PC-9 (cell line): ENCODE data around the gene NID2. TPM values are rescaled to one million over a fixed set of nuclear protein-coding genes. Genes with fewer than 3 reads are reported as not detected.

Experiments used
- BruUV-seq: library from RNA; stranded (reverse); fragments of 400-500 nt; replicated peaks from 2 replicates; lab custom pipeline; 2021; lab: Mats Ljungman, UMichigan
- CTCF ChIA-PET: fragments of 300-600 bp; sonication (Branson Sonifier 250); formaldehyde crosslinking; loops from one replicate; lab custom pipeline; 2022; ENCODE audit warnings: antibody characterized with exemption; lab: Charles Lee
- POLR2A ChIA-PET: fragments of 300-600 bp; sonication (Branson Sonifier 250); formaldehyde crosslinking; loops from one replicate; lab custom pipeline; 2022; ENCODE audit warnings: antibody characterized with exemption; ENCODE audit not compliant: unreplicated experiment; lab: Charles Lee
- DNase-seq, 2 experiments: peaks; one replicate each; pipeline versions ENCODE4 v3.0.0 to v3.0.0-alpha.2; 2015 to 2022; ENCODE audit warnings: mixed read lengths in 1 of 2
- H2AFZ ChIP-seq: fragments of 200-600 bp; sonication (generic); 2 replicates; pipeline ENCODE4 v1.8.1; 2017; ENCODE audit warnings: antibody characterized with exemption
- H3F3A ChIP-seq: fragments of 200-600 bp; sonication (generic); 2 replicates; pipeline ENCODE4 v1.8.1; 2017; ENCODE audit warnings: antibody characterized with exemption, mild to moderate bottlenecking, low read depth; ENCODE audit not compliant: insufficient read depth
- H3K27ac ChIP-seq: fragments of 200-600 bp; sonication (generic); 2 replicates; pipeline ENCODE4 v1.6.1; 2016; ENCODE audit warnings: mixed run types
- H3K27me3 ChIP-seq: fragments of 200-600 bp; sonication (generic); 2 replicates; pipeline ENCODE4 v1.6.1; 2016; ENCODE audit warnings: low read depth, mixed run types; ENCODE audit not compliant: insufficient read depth
- H3K36me3 ChIP-seq: fragments of 200-600 bp; sonication (generic); 2 replicates; pipeline ENCODE4 v1.6.1; 2016; ENCODE audit warnings: low read depth, mixed run types
- H3K4me1 ChIP-seq: fragments of 200-600 bp; sonication (generic); replicated peaks from 2 replicates; pipeline ENCODE4 v1.6.1; 2016; ENCODE audit warnings: mixed run types; ENCODE audit not compliant: insufficient read depth
- H3K4me2 ChIP-seq: fragments of 200-600 bp; sonication (generic); 2 replicates; pipeline ENCODE4 v1.6.1; 2017; ENCODE audit warnings: mixed run types
- H3K4me3 ChIP-seq: fragments of 200-600 bp; sonication (generic); 2 replicates; pipeline ENCODE4 v1.6.1; 2016; ENCODE audit warnings: mixed run types
- H3K79me2 ChIP-seq: fragments of 200-600 bp; sonication (generic); 2 replicates; pipeline ENCODE4 v1.6.1; 2017; ENCODE audit warnings: low read depth, mixed run types
- H3K9me2 ChIP-seq: fragments of 200-600 bp; sonication (generic); 2 replicates; pipeline ENCODE4 v1.8.1; 2017; ENCODE audit warnings: mild to moderate bottlenecking; ENCODE audit not compliant: insufficient read depth
- H3K9me3 ChIP-seq: fragments of 200-600 bp; sonication (generic); 2 replicates; pipeline ENCODE4 v1.8.1; 2016; ENCODE audit warnings: low read depth; ENCODE audit not compliant: insufficient read depth
- H4K20me1 ChIP-seq: fragments of 200-600 bp; sonication (generic); 2 replicates; pipeline ENCODE4 v1.8.1; 2017; ENCODE audit not compliant: insufficient read depth
- EZH2 ChIP-seq: fragments of 200-600 bp; sonication (generic); IDR thresholded peaks from 2 replicates; pipeline ENCODE4 v1.8.0; 2017; ENCODE audit warnings: antibody characterized with exemption, low read depth
- intact Hi-C: fragments of 100-400 bp; cut with micrococcal nuclease; formaldehyde crosslinking; loops from one replicate; pipeline ENCODE4 v1.10.0; 2022; ENCODE audit not compliant: unreplicated experiment
- total RNA-seq: library from RNA; stranded (reverse); gene quantifications from 2 replicates; pipeline ENCODE4 v1.2.3, GENCODE V29; 2021
- TF ChIP-seq, protein P1 (sequence below): fragments of 200-600 bp; sonication (generic); conservative IDR thresholded peaks from 2 replicates; pipeline ENCODE4 v1.6.1; 2017; ENCODE audit warnings: mixed run types, antibody characterized with exemption, mild to moderate bottlenecking, moderate library complexity

The NID2 gene
- total RNA-seq, 1 experiment from 2014 or later: 0.11 TPM

DNA sequence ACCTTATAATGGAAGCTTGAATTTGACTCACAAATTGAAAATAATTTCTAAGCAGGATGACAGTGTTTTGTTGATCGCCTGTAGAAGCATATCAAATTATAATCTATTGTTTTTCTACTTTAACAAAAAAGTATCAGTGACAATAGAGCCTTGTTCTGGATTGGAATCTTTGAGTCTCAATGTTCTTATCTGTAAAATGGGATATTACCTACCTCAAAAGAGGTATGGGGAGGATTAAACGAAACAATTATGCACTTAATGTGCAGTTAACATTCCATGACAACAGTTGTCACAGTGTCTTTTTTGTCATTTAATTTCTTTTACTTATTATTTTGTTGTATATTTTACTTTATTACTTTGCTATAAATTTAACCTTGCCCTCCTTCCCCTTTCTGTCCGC is 78.4 kb downstream of the NID2 start:
- Histone ChIP-seq H3K4me2 (peak overlapping the region; percentile 84), H3K4me1 (peaks cover 20% of the 10 kb centered on the region), H3K27me3 (no peaks in the 10 kb centered on the region), H3K4me3 (peak overlapping the region; percentile 100), H3K9me2 (no peaks in the 10 kb centered on the region), H3K36me3 (peaks cover 29% of the 10 kb centered on the region), H3F3A (peaks cover 10% of the 10 kb centered on the region), H3K27ac (no peak overlapping the region), H3K9me3 (no peaks in the 10 kb centered on the region), H2AFZ (peak overlapping the region; percentile 96; the same call in 1 of the 2 replicates), H4K20me1 (peaks cover 9% of the 10 kb centered on the region; the same call in 1 of the 2 replicates), H3K79me2 (peaks cover 32% of the 10 kb centered on the region)
- POLR2A ChIA-PET: no interaction called here
- CTCF ChIA-PET: interaction anchor here (0.6 to 0.7 kb wide), 2 partner anchors 55 to 111 kb away, joined by 4 to 7 read pairs; no protein-coding TSS in a partner anchor
- DNase-seq: no peak
- no TSS peak for BruUV-seq
- intact Hi-C loops: loop anchor here (5.0 kb wide), 1 partner anchor 87 kb away; no protein-coding TSS in a partner anchor
- TF ChIP-seq, protein P1, sequence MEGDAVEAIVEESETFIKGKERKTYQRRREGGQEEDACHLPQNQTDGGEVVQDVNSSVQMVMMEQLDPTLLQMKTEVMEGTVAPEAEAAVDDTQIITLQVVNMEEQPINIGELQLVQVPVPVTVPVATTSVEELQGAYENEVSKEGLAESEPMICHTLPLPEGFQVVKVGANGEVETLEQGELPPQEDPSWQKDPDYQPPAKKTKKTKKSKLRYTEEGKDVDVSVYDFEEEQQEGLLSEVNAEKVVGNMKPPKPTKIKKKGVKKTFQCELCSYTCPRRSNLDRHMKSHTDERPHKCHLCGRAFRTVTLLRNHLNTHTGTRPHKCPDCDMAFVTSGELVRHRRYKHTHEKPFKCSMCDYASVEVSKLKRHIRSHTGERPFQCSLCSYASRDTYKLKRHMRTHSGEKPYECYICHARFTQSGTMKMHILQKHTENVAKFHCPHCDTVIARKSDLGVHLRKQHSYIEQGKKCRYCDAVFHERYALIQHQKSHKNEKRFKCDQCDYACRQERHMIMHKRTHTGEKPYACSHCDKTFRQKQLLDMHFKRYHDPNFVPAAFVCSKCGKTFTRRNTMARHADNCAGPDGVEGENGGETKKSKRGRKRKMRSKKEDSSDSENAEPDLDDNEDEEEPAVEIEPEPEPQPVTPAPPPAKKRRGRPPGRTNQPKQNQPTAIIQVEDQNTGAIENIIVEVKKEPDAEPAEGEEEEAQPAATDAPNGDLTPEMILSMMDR: no peak
- TF ChIP-seq EZH2: no peak

DNA sequence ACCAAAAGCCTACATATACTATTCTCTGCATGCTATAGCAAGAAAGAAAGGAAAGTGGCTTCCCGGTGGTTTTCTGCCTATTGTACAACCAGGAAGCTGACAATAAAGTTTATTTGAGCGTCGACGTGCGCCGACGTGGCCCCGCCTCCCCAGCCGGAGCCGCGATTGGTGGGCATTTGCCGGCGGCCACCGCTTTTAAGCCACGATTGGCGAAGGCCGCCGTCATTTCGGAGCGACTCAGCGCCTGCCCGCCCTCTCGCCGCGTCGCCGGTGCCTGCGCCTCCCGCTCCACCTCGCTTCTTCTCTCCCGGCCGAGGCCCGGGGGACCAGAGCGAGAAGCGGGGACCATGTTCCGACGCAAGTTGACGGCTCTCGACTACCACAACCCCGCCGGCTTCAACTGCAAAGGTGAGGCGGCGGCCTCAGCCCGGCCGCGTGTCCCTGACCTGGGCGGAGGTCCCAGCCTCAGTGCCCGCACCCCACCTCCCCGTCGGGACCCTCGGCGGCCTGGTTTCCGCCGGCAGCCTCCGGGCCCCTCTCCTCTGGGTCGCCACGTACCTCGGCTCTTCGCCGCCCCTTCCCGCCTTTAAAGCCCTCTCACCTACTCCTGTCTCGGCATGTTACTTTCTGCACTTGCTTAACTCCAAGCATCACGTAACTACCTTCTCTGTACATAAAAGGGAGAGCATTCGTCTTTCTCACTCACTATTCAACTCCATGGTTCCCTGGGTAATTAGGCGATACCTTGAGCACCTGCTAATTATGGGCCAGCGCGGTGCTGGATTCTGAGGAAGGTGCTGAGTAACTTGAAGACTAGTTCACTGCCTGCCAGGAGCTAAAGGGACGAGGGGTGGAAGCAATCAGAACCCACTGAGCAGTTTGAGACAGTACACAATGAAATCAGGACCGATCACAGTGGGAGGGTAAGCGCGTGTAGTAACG is 79.3 kb downstream of the NID2 start, which contains the start of gene RTRAF:
TSS of gene RTRAF (plus strand) at position 254 of the 942 bp plus-strand sequence. CDS start at position 348, 94 bp downstream.
- H3K27ac ChIP-seq: peak within 1 kb of the TSS; percentile 60
- peaks cover 10% of the 10 kb centered on the region for H3F3A ChIP-seq
- intact Hi-C loops: loop anchor here (5.0 kb wide), 1 partner anchor 88 kb away; no protein-coding TSS in a partner anchor
- H3K4me2 ChIP-seq: peak within 1 kb of the TSS; percentile 89
- H2AFZ ChIP-seq: peak within 1 kb of the TSS; percentile 98
- peak; percentile 80 to 90 for DNase-seq
- TF ChIP-seq, protein P1: no peak
- TF ChIP-seq EZH2: no peak
- peaks cover 32% of the 10 kb centered on the region for H3K79me2 ChIP-seq
- POLR2A ChIA-PET: interaction anchor here (0.6 kb wide), 1 partner anchor 1226 kb away, joined by 3 read pairs; no protein-coding TSS in a partner anchor
- CTCF ChIA-PET: interaction anchor here (0.7 kb wide), 1 partner anchor 56 kb away, joined by 7 read pairs; no protein-coding TSS in a partner anchor
- H3K4me3 ChIP-seq: peak within 1 kb of the TSS; percentile 100
- H3K36me3 ChIP-seq: peaks cover 29% of the 10 kb centered on the region
- H3K27me3 ChIP-seq: no peaks in the 10 kb centered on the region
- H4K20me1 ChIP-seq: peaks cover 7% of the 10 kb centered on the region; the same call in 1 of the 2 replicates
- no peaks in the 10 kb centered on the region for H3K9me2 ChIP-seq
- H3K9me3 ChIP-seq: no peaks in the 10 kb centered on the region
- H3K4me1 ChIP-seq: peaks cover 20% of the 10 kb centered on the region
- TSS peak; percentile 69 for BruUV-seq

DNA sequence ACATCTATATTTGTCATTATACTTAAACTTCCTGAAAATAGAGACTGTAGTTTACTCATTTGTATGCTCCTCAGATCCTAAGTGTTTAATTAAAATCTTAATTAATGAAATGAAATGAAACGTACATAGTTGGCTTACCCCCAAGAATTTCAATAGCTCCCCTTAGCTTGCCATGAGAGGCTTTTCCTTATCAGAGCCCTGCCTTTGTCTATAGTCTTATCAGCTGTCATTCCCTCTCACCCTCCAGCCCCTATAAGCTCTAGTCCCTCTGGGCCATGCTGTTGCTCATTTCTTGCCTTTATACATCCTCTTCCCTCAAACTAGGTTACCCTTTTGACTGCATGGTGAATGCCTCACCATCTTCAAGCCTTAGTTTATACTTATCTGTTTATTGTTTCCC is 80.6 kb downstream of the NID2 start:
- intact Hi-C loops: no loop called here
- Histone ChIP-seq H3K27ac (no peak overlapping the region), H2AFZ (peak overlapping the region; percentile 98), H3K9me2 (no peaks in the 10 kb centered on the region; the same call in 1 of the 2 replicates), H3K9me3 (no peaks in the 10 kb centered on the region), H3K4me3 (peak overlapping the region; percentile 100; the same call in 1 of the 2 replicates), H3K4me2 (peak overlapping the region; percentile 89), H3K79me2 (peaks cover 32% of the 10 kb centered on the region), H3K36me3 (peaks cover 17% of the 10 kb centered on the region), H3K27me3 (no peaks in the 10 kb centered on the region), H3K4me1 (peaks cover 20% of the 10 kb centered on the region), H3F3A (peaks cover 4% of the 10 kb centered on the region; the same call in 1 of the 2 replicates), H4K20me1 (no peaks in the 10 kb centered on the region)
- ChIA-PET CTCF (no interaction called here), POLR2A (interaction anchor here (0.6 kb wide), 1 partner anchor 94 kb away, joined by 4 read pairs; no protein-coding TSS in a partner anchor)
- TF ChIP-seq, protein P1: no peak
- DNase-seq: no peak
- BruUV-seq: no TSS peak
